ENCODE data around the gene KISS1. TPM values are rescaled to one million over a fixed set of nuclear protein-coding genes. Genes with fewer than 3 reads are reported as not detected.

Gene KISS1
- total and polyA plus RNA-seq, 12 donors, result 0.34 to 0.50 TPM; not detected in 10

GRCh38 chr1:204174958-204175357 is 21.3 kb downstream of the KISS1 start:
- H3K4me3 ChIP-seq, result no peak overlapping the region
- H3K36me3 ChIP-seq (replicated peaks in 1 of 2), result no peaks in the 10 kb centered on the region
- H3K27ac ChIP-seq, result no peak overlapping the region
- no peaks in the 10 kb centered on the region for H3K9me3 ChIP-seq (replicated peaks in 1 of 3)
- intact Hi-C loops (cut with DNase I), result no loop called here
- H3K4me1 ChIP-seq (replicated peaks in 1 of 2), result no peaks in the 10 kb centered on the region
- no peaks in the 10 kb centered on the region for H3K27me3 ChIP-seq
- no peak for DNase-seq
- WGBS, 4 donors, result 73 to 76% (median 75%) methylated on average over 3 of the region's 3 CpGs
- no peak for TF ChIP-seq POLR2A (IDR thresholded peaks at IDR 0.05)
- TF ChIP-seq CTCF (IDR thresholded peaks at IDR 0.05), result no peak

- Histone ChIP-seq H3K27me3 (no peaks in the 10 kb centered on the region), H3K9me3 (replicated peaks in 1 of 3) (peaks cover 0 to 4% (median 0%) of the 10 kb centered on the region in 3 donors), H3K4me3 (no peak overlapping the region), H3K4me1 (replicated peaks in 1 of 2) (no peaks in the 10 kb centered on the region), H3K36me3 (replicated peaks in 1 of 2) (no peaks in the 10 kb centered on the region), H3K27ac (no peak overlapping the region)
- DNase-seq, result no peak
- intact Hi-C loops (cut with DNase I), result no loop called here
- 92 to 100% (median 96%) methylated on average over 2 of the region's 2 CpGs for WGBS, 4 donors
- TF ChIP-seq POLR2A (IDR thresholded peaks at IDR 0.05) (no peak), CTCF (IDR thresholded peaks at IDR 0.05) (no peak)
Measured at GRCh38 chr1:204172404-204173029, 23.8 kb downstream of the KISS1 start.

- TF ChIP-seq POLR2A (IDR thresholded peaks at IDR 0.05) (no peak), CTCF (IDR thresholded peaks at IDR 0.05) (no peak)
- Histone ChIP-seq H3K4me3 (no peak overlapping the region), H3K27me3 (no peaks in the 10 kb centered on the region), H3K36me3 (replicated peaks in 1 of 2) (no peaks in the 10 kb centered on the region), H3K27ac (no peak overlapping the region), H3K9me3 (replicated peaks in 1 of 3) (peaks cover 0 to 4% (median 0%) of the 10 kb centered on the region in 3 donors), H3K4me1 (replicated peaks in 1 of 2) (no peaks in the 10 kb centered on the region)
- DNase-seq, result no peak
- WGBS, 4 donors, result 27 to 46% (median 37%) methylated on average over 4 of the region's 4 CpGs
- intact Hi-C loops (cut with DNase I), result no loop called here
Measured at GRCh38 chr1:204171751-204172178, 24.5 kb downstream of the KISS1 start.

GRCh38 chr1:204170494-204171155 is 25.7 kb downstream of the KISS1 start:
- no peaks in the 10 kb centered on the region for H3K36me3 ChIP-seq (replicated peaks in 1 of 2)
- intact Hi-C loops (cut with DNase I), result no loop called here
- H3K4me1 ChIP-seq (replicated peaks in 1 of 2), result no peaks in the 10 kb centered on the region
- 47 to 51% (median 49%) methylated on average over 3 of the region's 3 CpGs for WGBS, 4 donors
- H3K27ac ChIP-seq, result no peak overlapping the region
- H3K9me3 ChIP-seq (replicated peaks in 1 of 3), result peaks cover 0 to 4% (median 0%) of the 10 kb centered on the region in 3 donors
- peak in 2 of 7 donors; percentile 10 to 31 for DNase-seq
- no peak overlapping the region for H3K4me3 ChIP-seq
- TF ChIP-seq POLR2A (IDR thresholded peaks at IDR 0.05) (no peak), CTCF (IDR thresholded peaks at IDR 0.05) (no peak)
- H3K27me3 ChIP-seq, result no peaks in the 10 kb centered on the region

Measured in adrenal gland (tissue), 12 donors.